Loucy (cell line): ENCODE data around the gene SND1.

ENCODE experiments used
- EZH2phosphoT487 ChIP-seq: fragments of 200-600 bp; IDR thresholded peaks from 2 replicates; pipeline ENCODE4 v1.6.1; 2018; ENCODE audit warnings: antibody characterized with exemption, mild to moderate bottlenecking, moderate library complexity, borderline replicate concordance
- TF ChIP-seq, protein P1 (sequence below): fragments of 200-600 bp; sonication (generic); conservative IDR thresholded peaks from 2 replicates; pipeline ENCODE4 v1.5.1; 2014; ENCODE audit warnings: mild to moderate bottlenecking, antibody characterized with exemption, low read length

DNA sequence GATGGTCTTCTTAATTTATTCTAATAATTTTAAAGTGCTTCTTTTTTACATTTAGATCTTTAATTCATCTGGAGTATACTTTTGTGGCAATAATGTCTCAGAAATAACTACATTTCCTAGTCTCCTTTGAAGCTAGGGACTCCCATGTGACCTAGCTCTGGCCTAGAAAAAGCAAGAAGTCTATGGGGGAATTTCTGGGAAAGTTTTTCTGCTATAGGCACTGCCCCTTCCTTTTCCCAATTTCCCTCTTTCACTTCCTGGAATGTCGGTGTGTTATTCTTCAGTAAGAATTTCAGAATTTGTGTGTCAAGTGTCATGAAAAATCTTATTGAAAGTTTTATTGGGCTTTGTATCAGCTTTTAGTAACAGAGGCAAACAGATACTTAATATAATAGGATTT, 473.8 kb downstream of the SND1 start:
- TF ChIP-seq, protein P1, sequence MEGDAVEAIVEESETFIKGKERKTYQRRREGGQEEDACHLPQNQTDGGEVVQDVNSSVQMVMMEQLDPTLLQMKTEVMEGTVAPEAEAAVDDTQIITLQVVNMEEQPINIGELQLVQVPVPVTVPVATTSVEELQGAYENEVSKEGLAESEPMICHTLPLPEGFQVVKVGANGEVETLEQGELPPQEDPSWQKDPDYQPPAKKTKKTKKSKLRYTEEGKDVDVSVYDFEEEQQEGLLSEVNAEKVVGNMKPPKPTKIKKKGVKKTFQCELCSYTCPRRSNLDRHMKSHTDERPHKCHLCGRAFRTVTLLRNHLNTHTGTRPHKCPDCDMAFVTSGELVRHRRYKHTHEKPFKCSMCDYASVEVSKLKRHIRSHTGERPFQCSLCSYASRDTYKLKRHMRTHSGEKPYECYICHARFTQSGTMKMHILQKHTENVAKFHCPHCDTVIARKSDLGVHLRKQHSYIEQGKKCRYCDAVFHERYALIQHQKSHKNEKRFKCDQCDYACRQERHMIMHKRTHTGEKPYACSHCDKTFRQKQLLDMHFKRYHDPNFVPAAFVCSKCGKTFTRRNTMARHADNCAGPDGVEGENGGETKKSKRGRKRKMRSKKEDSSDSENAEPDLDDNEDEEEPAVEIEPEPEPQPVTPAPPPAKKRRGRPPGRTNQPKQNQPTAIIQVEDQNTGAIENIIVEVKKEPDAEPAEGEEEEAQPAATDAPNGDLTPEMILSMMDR, result no peak
- no peak for TF ChIP-seq EZH2phosphoT487
